Gastroesophageal sphincter (tissue), 4 donors: ENCODE data around the gene FBXO15. TPM values are rescaled to one million over a fixed set of nuclear protein-coding genes. Genes with fewer than 3 reads are reported as not detected.
A peak's percentile ranks its signal among the peaks of the same experiment; 100 is the strongest.

Experiments
- ATAC-seq: fragments of 150-250 bp; one replicate; pipeline ENCODE4 v1.9.1; 2016; ENCODE audit warnings: mild to moderate bottlenecking, moderate library complexity
- H3K27ac ChIP-seq, 4 donors: fragments of 200-600 bp; sonication (generic) in 3 of 4; 1 replicate in 3 of 4; 2 replicates in 1 of 4; pipeline ENCODE4 v1.5.1; 2016 to 2019
- H3K27me3 ChIP-seq: fragments of 200-600 bp; sonication (generic); one replicate; pipeline ENCODE4 v1.5.1; 2019
- H3K36me3 ChIP-seq, 2 donors: fragments of 200-600 bp; sonication (generic); one replicate each; pipeline ENCODE4 v1.5.1; 2019; ENCODE audit warnings: control low read depth in 1 of 2
- H3K4me1 ChIP-seq, 3 donors: fragments of 200-600 bp; sonication (generic); 1 replicate in 2 of 3; 2 replicates in 1 of 3; pipeline ENCODE4 v1.5.1; 2016 to 2019; ENCODE audit warnings: control low read depth in 2 of 3
- H3K4me3 ChIP-seq, 2 donors: fragments of 200-600 bp; sonication (generic); one replicate each; pipeline ENCODE4 v1.5.1; 2019; ENCODE audit warnings: mild to moderate bottlenecking in 1 of 2, moderate library complexity in 1 of 2
- H3K9me3 ChIP-seq, 3 donors: fragments of 200-600 bp; sonication (generic); one replicate each; pipeline ENCODE4 v1.5.1; 2017 to 2019; ENCODE audit warnings: control low read depth in 2 of 3
- CTCF ChIP-seq, 4 experiments: fragments of 200-600 bp in 2 of 4; fragments of 450-650 bp in 2 of 4; sonication (generic) in 1 of 4; IDR thresholded peaks; one replicate each; pipeline ENCODE4 v1.5.1; 2017 to 2019; ENCODE audit warnings: antibody characterized with exemption in 4 of 4, mild to moderate bottlenecking in 2 of 4, moderate library complexity in 2 of 4
- EP300 ChIP-seq: sonication (generic); formaldehyde crosslinking; IDR thresholded peaks from one replicate; pipeline ENCODE4 v1.6.1; 2017; ENCODE audit warnings: antibody characterized with exemption, mild to moderate bottlenecking
- POLR2A ChIP-seq, 2 donors: fragments of 450-650 bp; IDR thresholded peaks; one replicate each; pipeline ENCODE4 v1.6.1; 2017; ENCODE audit warnings: antibody characterized with exemption in 2 of 2, mild to moderate bottlenecking in 2 of 2, moderate library complexity in 1 of 2
- POLR2AphosphoS5 ChIP-seq: sonication (generic); formaldehyde crosslinking; IDR thresholded peaks from one replicate; pipeline ENCODE4 v1.6.1; 2017; ENCODE audit warnings: antibody characterized with exemption
- WGBS, 2 donors: methylation state at CpG; one replicate each; pipeline ENCODE4 v1.1.5; 2018; ENCODE audit warnings: low coverage in 1 of 2; 5-methylcytosine and 5-hydroxymethylcytosine counted together
- total RNA-seq, 4 donors: library from RNA; depleted of rRNA; stranded (reverse); fragments of >200 nt; gene quantifications; one replicate each; pipeline ENCODE4 v1.1.0, GENCODE V29; 2016

The FBXO15 gene
- total RNA-seq, 4 donors from 2014 or later = 0.27 TPM; not detected in 3

- no peak for ATAC-seq
- peaks cover 5 to 47% (median 24%) of the 10 kb centered on the region in 3 donors for H3K4me1 ChIP-seq
- H3K4me3 ChIP-seq = no peak overlapping the region
- H3K27me3 ChIP-seq = no peaks in the 10 kb centered on the region
- peaks cover 0 to 63% of the 10 kb centered on the region in 2 donors for H3K36me3 ChIP-seq
- WGBS, 2 donors = no CpG with 5 or more reads among the region's 2 CpGs
- H3K9me3 ChIP-seq = no peaks in the 10 kb centered on the region
- H3K27ac ChIP-seq = no peak overlapping the region
- TF ChIP-seq CTCF (IDR thresholded peaks at IDR 0.05) (no peak), EP300 (no peak)
Observed at GRCh38 chr18:74152857-74153256, 5.2 kb upstream of the FBXO15 start.

GRCh38 chr18:74152270-74152669, 4.6 kb upstream of the FBXO15 start:
- Histone ChIP-seq H3K9me3 (no peaks in the 10 kb centered on the region), H3K27me3 (no peaks in the 10 kb centered on the region), H3K4me3 (no peak overlapping the region), H3K36me3 (peaks cover 0 to 57% of the 10 kb centered on the region in 2 donors), H3K4me1 (peaks cover 5 to 50% (median 25%) of the 10 kb centered on the region in 3 donors), H3K27ac (no peak overlapping the region)
- no peak for ATAC-seq
- no peak for TF ChIP-seq CTCF (IDR thresholded peaks at IDR 0.05)
- no peak for TF ChIP-seq POLR2A (IDR thresholded peaks at IDR 0.05)
- no peak for TF ChIP-seq EP300
- no peak for TF ChIP-seq POLR2AphosphoS5
- WGBS, 2 donors = 62 to 79% methylated on average over 2 to 5 of the region's 6 CpGs

- TF ChIP-seq POLR2A (IDR thresholded peaks at IDR 0.05) = no peak
- TF ChIP-seq EP300 = no peak
- TF ChIP-seq POLR2AphosphoS5 = no peak
- no peak for TF ChIP-seq CTCF (IDR thresholded peaks at IDR 0.05)
- Histone ChIP-seq H3K27ac (no peak overlapping the region), H3K4me3 (no peak overlapping the region), H3K4me1 (peaks cover 5 to 56% (median 27%) of the 10 kb centered on the region in 3 donors), H3K9me3 (no peaks in the 10 kb centered on the region), H3K27me3 (no peaks in the 10 kb centered on the region), H3K36me3 (peaks cover 0 to 35% of the 10 kb centered on the region in 2 donors)
- WGBS, 2 donors = 68 to 70% methylated on average over 5 of the region's 5 CpGs
- no peak for ATAC-seq
Observed at GRCh38 chr18:74149878-74150277, 2.2 kb upstream of the FBXO15 start.

- no peak for TF ChIP-seq POLR2A (IDR thresholded peaks at IDR 0.05)
- no peak for TF ChIP-seq EP300
- no peak for TF ChIP-seq CTCF (IDR thresholded peaks at IDR 0.05)
- TF ChIP-seq POLR2AphosphoS5 = no peak
- Histone ChIP-seq H3K27ac (peak overlapping the region; percentile 78 to 99 (median 96)), H3K9me3 (no peaks in the 10 kb centered on the region), H3K4me3 (peak overlapping the region; percentile 64 to 98), H3K36me3 (peaks cover 0 to 24% of the 10 kb centered on the region in 2 donors), H3K27me3 (no peaks in the 10 kb centered on the region), H3K4me1 (peaks cover 5 to 56% (median 27%) of the 10 kb centered on the region in 3 donors)
- WGBS, 2 donors = 0% methylated on average over 10 to 22 of the region's 25 CpGs
- no peak for ATAC-seq
Observed at GRCh38 chr18:74148543-74149070, 973 bp upstream of the FBXO15 start.

GRCh38 chr18:74147491-74147778, 199 bp downstream of the FBXO15 start:
- TF ChIP-seq POLR2A (IDR thresholded peaks at IDR 0.05) = no peak
- peak in 1 of 4 experiments; percentile 22 for TF ChIP-seq CTCF (IDR thresholded peaks at IDR 0.05)
- Histone ChIP-seq H3K4me1 (peaks cover 5 to 46% (median 27%) of the 10 kb centered on the region in 3 donors), H3K27ac (peak overlapping the region in 3 of 4 donors; percentile 95 to 99 (median 96)), H3K36me3 (peaks cover 0 to 22% of the 10 kb centered on the region in 2 donors), H3K9me3 (no peaks in the 10 kb centered on the region), H3K4me3 (peak overlapping the region; percentile 64 to 98), H3K27me3 (no peaks in the 10 kb centered on the region)
- no CpG with 5 or more reads among the region's 28 CpGs for WGBS, 2 donors
- no peak for ATAC-seq
